SK-N-SH (cell line): ENCODE measurements around the gene LDB2. TPM values are rescaled to one million over a fixed set of nuclear protein-coding genes. Genes with fewer than 3 reads are reported as not detected.

Experiments
- CTCF ChIA-PET: fragments of 300-600, 350-600 bp; formaldehyde crosslinking; extraction: SDS; loops from one replicate; lab custom pipeline; 2021; lab: Yijun Ruan, JAX
- POLR2A ChIA-PET: fragments of 350-600 bp; sonication (Branson Sonifier 250); formaldehyde crosslinking; extraction: SDS; loops from one replicate; lab custom pipeline; 2020; ENCODE audit warnings: antibody characterized with exemption, inconsistent platforms; lab: Yijun Ruan, JAX
- DNase-seq: peaks from one replicate; pipeline ENCODE4 v3.0.0; 2012
- H2AFZ ChIP-seq: fragments of 200-600 bp; sonication (generic); 2 replicates; pipeline ENCODE4 v1.8.1; 2016; ENCODE audit warnings: antibody characterized with exemption, mild to moderate bottlenecking, low read depth
- H3F3A ChIP-seq: fragments of 200-600 bp; sonication (generic); replicated peaks from 2 replicates; pipeline ENCODE3; 2016; ENCODE audit warnings: antibody characterized with exemption, mild to moderate bottlenecking; ENCODE audit not compliant: insufficient read depth
- H3K27ac ChIP-seq, 2 experiments: fragments of 200-500 bp in 1 of 2; fragments of 200-600 bp in 1 of 2; sonication (Bioruptor generic) in 1 of 2; sonication (generic), shearing (Covaris generic) in 1 of 2; 2 replicates each; pipeline versions ENCODE4 v1.5.1 to v1.6.1; 2014 to 2016; ENCODE audit warnings: low read depth in 2 of 2, inconsistent platforms in 1 of 2, low read length in 1 of 2, mild to moderate bottlenecking in 1 of 2, mixed read lengths in 1 of 2
- H3K27me3 ChIP-seq: fragments of 200-600 bp; sonication (generic), shearing (Covaris generic); 2 replicates; pipeline ENCODE4 v1.6.1; 2016; ENCODE audit warnings: mixed run types; ENCODE audit not compliant: insufficient read depth
- H3K36me3 ChIP-seq, 2 experiments: fragments of 200-500 bp in 1 of 2; fragments of 200-600 bp in 1 of 2; sonication (Bioruptor generic) in 1 of 2; sonication (generic) in 1 of 2; replicated peaks in 1 of 2; 2 replicates each; pipeline versions ENCODE3 to v1.5.1; 2014 to 2016; ENCODE audit warnings: low read length in 1 of 2, mild to moderate bottlenecking in 1 of 2; ENCODE audit not compliant: insufficient read depth in 2 of 2, control insufficient read depth in 1 of 2
- H3K4me1 ChIP-seq, 2 experiments: fragments of 200-500 bp in 1 of 2; fragments of 200-600 bp in 1 of 2; sonication (Bioruptor generic) in 1 of 2; sonication (generic), shearing (Covaris generic) in 1 of 2; 2 replicates each; pipeline versions ENCODE4 v1.5.1 to v1.6.1; 2014 to 2016; ENCODE audit warnings: low read depth in 1 of 2, low read length in 1 of 2, mixed run types in 1 of 2; ENCODE audit not compliant: insufficient read depth in 2 of 2, control insufficient read depth in 1 of 2
- H3K4me2 ChIP-seq: fragments of 200-600 bp; sonication (generic), shearing (Covaris generic); 2 replicates; pipeline ENCODE4 v1.6.1; 2017; ENCODE audit warnings: mixed run types
- H3K4me3 ChIP-seq, 2 experiments: fragments of 200-500 bp in 1 of 2; fragments of 200-600 bp in 1 of 2; sonication (Bioruptor generic) in 1 of 2; sonication (generic), shearing (Covaris generic) in 1 of 2; 2 replicates each; pipeline versions ENCODE4 v1.5.1 to v1.8.1; 2014 to 2016; ENCODE audit warnings: low read depth in 2 of 2, inconsistent platforms in 1 of 2, low read length in 1 of 2, mild to moderate bottlenecking in 1 of 2, mixed read lengths in 1 of 2, moderate library complexity in 1 of 2
- H3K79me2 ChIP-seq: fragments of 200-600 bp; sonication (generic); 2 replicates; pipeline ENCODE4 v1.8.1; 2017; ENCODE audit warnings: mild to moderate bottlenecking; ENCODE audit not compliant: insufficient read depth
- H3K9ac ChIP-seq: fragments of 200-600 bp; sonication (generic); 2 replicates; pipeline ENCODE4 v1.6.1; 2017; ENCODE audit warnings: mixed run types
- H3K9me2 ChIP-seq: fragments of 200-600 bp; sonication (generic); 2 replicates; pipeline ENCODE4 v1.6.1; 2017; ENCODE audit warnings: mixed run types
- H3K9me3 ChIP-seq: fragments of 200-600 bp; sonication (generic); 2 replicates; pipeline ENCODE4 v1.6.1; 2017; ENCODE audit warnings: mixed run types, mild to moderate bottlenecking, moderate library complexity
- H4K20me1 ChIP-seq: fragments of 200-600 bp; sonication (generic); 2 replicates; pipeline ENCODE4 v1.6.1; 2017; ENCODE audit warnings: mild to moderate bottlenecking, mixed run types; ENCODE audit not compliant: insufficient read depth
- CHD2 ChIP-seq: fragments of 150-350 bp; IDR thresholded peaks from 2 replicates; pipeline ENCODE4 v1.6.1; 2018; ENCODE audit warnings: low read length; ENCODE audit not compliant: partially characterized antibody
- ELF1 ChIP-seq: IDR thresholded peaks from 2 replicates; pipeline ENCODE4 v1.4.0; 2012
- EP300 ChIP-seq, 2 experiments: IDR thresholded peaks; 2 replicates each; pipeline versions ENCODE4 v1.4.0 to v1.6.1; 2012; ENCODE audit warnings: borderline replicate concordance in 1 of 2, low read depth in 1 of 2, low read length in 1 of 2
- FOXM1 ChIP-seq: IDR thresholded peaks from 2 replicates; pipeline ENCODE4 v1.4.0; 2012; ENCODE audit warnings: low read depth, mild to moderate bottlenecking
- GABPA ChIP-seq: IDR thresholded peaks from 2 replicates; pipeline ENCODE4 v1.4.0; 2012; ENCODE audit warnings: low read depth, mild to moderate bottlenecking
- JUND ChIP-seq: IDR thresholded peaks from 2 replicates; pipeline ENCODE4 v1.4.0; 2012
- MXI1 ChIP-seq: IDR thresholded peaks from 2 replicates; pipeline ENCODE4 v1.6.1; 2012; ENCODE audit warnings: mild to moderate bottlenecking, low read depth, low read length, improper control_type of control experiment
- NRF1 ChIP-seq: IDR thresholded peaks from 2 replicates; pipeline ENCODE4 v1.6.1; 2012; ENCODE audit warnings: low read depth, mild to moderate bottlenecking, low read length
- RAD21 ChIP-seq: IDR thresholded peaks from 2 replicates; pipeline ENCODE4 v1.6.1; 2012; ENCODE audit warnings: mild to moderate bottlenecking, low read length
- RCOR1 ChIP-seq: fragments of 150-350 bp; IDR thresholded peaks from 2 replicates; pipeline ENCODE4 v1.6.1; 2017; ENCODE audit warnings: antibody characterized with exemption, low read length
- RFX5 ChIP-seq: IDR thresholded peaks from 2 replicates; pipeline ENCODE4 v1.6.1; 2012; ENCODE audit warnings: mild to moderate bottlenecking, improper control_type of control experiment, low read length
- SIN3A ChIP-seq: IDR thresholded peaks from 2 replicates; pipeline ENCODE4 v1.6.1; 2012; ENCODE audit warnings: low read depth, mild to moderate bottlenecking, low read length, moderate library complexity, borderline replicate concordance
- SMC3 ChIP-seq: IDR thresholded peaks from 2 replicates; pipeline ENCODE4 v1.6.1; 2012; ENCODE audit warnings: low read depth, low read length, improper control_type of control experiment
- TCF12 ChIP-seq: IDR thresholded peaks from 2 replicates; pipeline ENCODE4 v1.4.0; 2012
- TEAD4 ChIP-seq: IDR thresholded peaks from 2 replicates; pipeline ENCODE4 v1.4.0; 2012; ENCODE audit warnings: mild to moderate bottlenecking, borderline replicate concordance; ENCODE audit not compliant: insufficient read depth
- YY1 ChIP-seq: IDR thresholded peaks from 2 replicates; pipeline ENCODE4 v1.4.0; 2012; ENCODE audit warnings: low read depth, mild to moderate bottlenecking
- WGBS: methylation state at CpG from one replicate; pipeline ENCODE4 v1.1.6; 2017; ENCODE audit warnings: low lambda C conversion rate; 5-methylcytosine and 5-hydroxymethylcytosine counted together
- polyA plus RNA-seq, 3 experiments: library from polyadenylated mRNA; depleted of rRNA; stranded (reverse); fragments of >200 nt; gene quantifications; 2 replicates each; pipeline ENCODE4 v1.2.3, GENCODE V29; 2012
- TF ChIP-seq, protein P1 (sequence below): IDR thresholded peaks from 2 replicates; pipeline ENCODE4 v1.4.0; 2012; ENCODE audit warnings: low read depth, borderline replicate concordance
- TF ChIP-seq, protein P2 (sequence below): fragments of 150-350 bp; IDR thresholded peaks from 2 replicates; pipeline ENCODE4 v1.6.1; 2017; ENCODE audit warnings: antibody characterized with exemption, low read length, low read depth, borderline replicate concordance

LDB2 gene
- polyA plus RNA-seq, 1 of the 3 experiments (the other 2 are of a cell fraction) = 11.0 TPM

DNA sequence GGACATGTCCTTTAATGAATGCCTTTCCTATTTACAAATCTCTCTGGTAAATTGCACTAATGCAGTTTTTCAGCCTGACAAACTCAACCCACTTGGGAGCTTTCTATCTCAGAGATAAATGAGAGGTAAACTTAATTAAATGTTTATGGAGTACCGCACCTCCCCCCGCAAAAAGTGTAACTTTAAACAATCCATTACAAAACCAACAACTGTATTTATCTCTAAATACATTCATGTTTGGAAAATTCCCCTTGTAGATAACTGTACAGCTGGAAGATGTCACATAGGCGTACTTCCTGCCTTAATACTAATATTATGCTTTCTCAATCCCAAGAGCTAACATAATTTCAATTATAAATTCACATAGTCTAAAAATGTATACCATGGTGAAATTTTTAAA, 215.5 kb downstream of the LDB2 start:
- H3K9me2 ChIP-seq = no peaks in the 10 kb centered on the region
- no peaks in the 10 kb centered on the region for H3K79me2 ChIP-seq
- no peak for DNase-seq
- no peak overlapping the region for H3K4me2 ChIP-seq
- CTCF ChIA-PET = interaction anchor here (0.6 to 1.0 kb wide), 2 partner anchors 12 to 17 kb away, joined by 3 read pairs; no protein-coding TSS in a partner anchor
- peaks cover 5 to 37% of the 10 kb centered on the region in 2 experiments for H3K4me1 ChIP-seq
- no peak overlapping the region for H3K4me3 ChIP-seq
- WGBS = 62% methylated on average over 3 of the region's 3 CpGs
- POLR2A ChIA-PET = no interaction called here
- H3F3A ChIP-seq = peaks cover 10% of the 10 kb centered on the region
- H3K9me3 ChIP-seq = no peaks in the 10 kb centered on the region
- no peak overlapping the region for H3K27ac ChIP-seq
- no peak for TF ChIP-seq FOXM1
- no peak for TF ChIP-seq JUND
- no peak for TF ChIP-seq TEAD4
- TF ChIP-seq EP300 (IDR thresholded peaks at IDR 0.05; ENCODE audit: borderline replicate concordance in 1 of 2, low read depth in 1 of 2, low read length in 1 of 2) = no peak
- TF ChIP-seq, protein P1, sequence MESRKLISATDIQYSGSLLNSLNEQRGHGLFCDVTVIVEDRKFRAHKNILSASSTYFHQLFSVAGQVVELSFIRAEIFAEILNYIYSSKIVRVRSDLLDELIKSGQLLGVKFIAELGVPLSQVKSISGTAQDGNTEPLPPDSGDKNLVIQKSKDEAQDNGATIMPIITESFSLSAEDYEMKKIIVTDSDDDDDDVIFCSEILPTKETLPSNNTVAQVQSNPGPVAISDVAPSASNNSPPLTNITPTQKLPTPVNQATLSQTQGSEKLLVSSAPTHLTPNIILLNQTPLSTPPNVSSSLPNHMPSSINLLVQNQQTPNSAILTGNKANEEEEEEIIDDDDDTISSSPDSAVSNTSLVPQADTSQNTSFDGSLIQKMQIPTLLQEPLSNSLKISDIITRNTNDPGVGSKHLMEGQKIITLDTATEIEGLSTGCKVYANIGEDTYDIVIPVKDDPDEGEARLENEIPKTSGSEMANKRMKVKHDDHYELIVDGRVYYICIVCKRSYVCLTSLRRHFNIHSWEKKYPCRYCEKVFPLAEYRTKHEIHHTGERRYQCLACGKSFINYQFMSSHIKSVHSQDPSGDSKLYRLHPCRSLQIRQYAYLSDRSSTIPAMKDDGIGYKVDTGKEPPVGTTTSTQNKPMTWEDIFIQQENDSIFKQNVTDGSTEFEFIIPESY = no peak
- no peak for TF ChIP-seq GABPA
- no peak for TF ChIP-seq RAD21
- TF ChIP-seq TCF12 = no peak
- no peak for TF ChIP-seq RCOR1
- no peak for TF ChIP-seq SMC3
- TF ChIP-seq RFX5 = no peak
- TF ChIP-seq SIN3A = no peak
- TF ChIP-seq, protein P2, sequence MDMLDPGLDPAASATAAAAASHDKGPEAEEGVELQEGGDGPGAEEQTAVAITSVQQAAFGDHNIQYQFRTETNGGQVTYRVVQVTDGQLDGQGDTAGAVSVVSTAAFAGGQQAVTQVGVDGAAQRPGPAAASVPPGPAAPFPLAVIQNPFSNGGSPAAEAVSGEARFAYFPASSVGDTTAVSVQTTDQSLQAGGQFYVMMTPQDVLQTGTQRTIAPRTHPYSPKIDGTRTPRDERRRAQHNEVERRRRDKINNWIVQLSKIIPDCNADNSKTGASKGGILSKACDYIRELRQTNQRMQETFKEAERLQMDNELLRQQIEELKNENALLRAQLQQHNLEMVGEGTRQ = no peak
- TF ChIP-seq CHD2 = no peak
- TF ChIP-seq NRF1 = no peak
- no peak for TF ChIP-seq ELF1
- TF ChIP-seq MXI1 = no peak
- no peak for TF ChIP-seq YY1
- no peak overlapping the region for H2AFZ ChIP-seq
- H3K27me3 ChIP-seq = no peaks in the 10 kb centered on the region
- H4K20me1 ChIP-seq = no peaks in the 10 kb centered on the region
- no peak overlapping the region for H3K9ac ChIP-seq
- H3K36me3 ChIP-seq = no peaks in the 10 kb centered on the region
